Measurements from ENCODE around the gene ATOH1. TPM values are rescaled to one million over a fixed set of nuclear protein-coding genes. Genes with fewer than 3 reads are reported as not detected.

Gene ATOH1
- total RNA-seq, 1 experiment from 2014 or later: not detected

DNA sequence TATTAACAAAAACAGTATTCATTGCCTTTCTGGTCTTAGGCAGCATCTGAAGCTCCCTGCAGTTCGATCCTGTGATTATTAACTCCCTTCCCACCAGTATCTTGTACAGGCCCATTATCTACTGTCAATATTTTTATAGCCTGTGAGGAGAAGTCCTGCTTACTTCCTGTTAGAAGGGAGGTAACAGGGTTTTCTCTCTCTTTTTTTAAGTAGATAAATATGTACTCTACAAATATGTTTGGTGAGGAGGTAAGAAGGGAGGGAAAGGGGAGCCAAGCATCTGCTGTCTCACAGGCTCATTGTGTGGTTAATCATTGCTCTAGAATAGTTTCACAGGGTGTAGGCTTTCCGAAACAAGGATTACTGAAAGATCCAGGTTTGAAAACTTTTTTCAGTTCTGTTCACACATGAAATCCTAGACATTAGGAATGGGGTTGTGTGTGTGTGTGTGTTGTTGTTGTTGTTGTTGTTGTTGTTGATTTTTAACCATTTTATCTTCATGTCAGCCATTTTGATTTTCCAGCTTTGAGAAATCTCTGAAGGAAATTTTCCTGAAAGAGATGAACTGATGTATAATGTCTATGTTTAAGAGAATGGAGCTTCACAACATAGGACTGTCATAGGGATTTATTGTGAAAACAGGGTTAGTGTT lies 14.2 kb downstream of the ATOH1 start:
- intact Hi-C loops (cut with micrococcal nuclease): no loop called here
- TF ChIP-seq TCF7L2 (IDR thresholded peaks at IDR 0.05; ENCODE audit: borderline replicate concordance, extremely low read depth, insufficient read depth, insufficient read length) (no peak), RAD21 (IDR thresholded peaks at IDR 0.05; ENCODE audit: low read depth) (no peak), FOSL1 (IDR thresholded peaks at IDR 0.05; ENCODE audit: low read depth) (no peak), CBX3 (IDR thresholded peaks at IDR 0.05; ENCODE audit: low read depth) (no peak), JUND (IDR thresholded peaks at IDR 0.05) (no peak), POLR2AphosphoS5 (IDR thresholded peaks at IDR 0.05; ENCODE audit: low read depth, low read length) (no peak), ELF1 (IDR thresholded peaks at IDR 0.05; ENCODE audit: borderline replicate concordance, low read depth) (no peak), EZH2phosphoT487 (IDR thresholded peaks at IDR 0.05; ENCODE audit: borderline replicate concordance) (no peak), YY1 (IDR thresholded peaks at IDR 0.05; ENCODE audit: extremely low read depth, insufficient replicate concordance, low read depth, low read length) (no peak), SIN3A (IDR thresholded peaks at IDR 0.05; ENCODE audit: low read depth) (no peak), POLR2A (IDR thresholded peaks at IDR 0.05; ENCODE audit: borderline replicate concordance, extremely low read depth, insufficient read depth, insufficient read length) (no peak), ZFX (IDR thresholded peaks at IDR 0.05) (no peak), SP1 (IDR thresholded peaks at IDR 0.05; ENCODE audit: low read depth) (no peak), SRF (IDR thresholded peaks at IDR 0.05; ENCODE audit: low read depth) (no peak)
- TF ChIP-seq, protein P1, sequence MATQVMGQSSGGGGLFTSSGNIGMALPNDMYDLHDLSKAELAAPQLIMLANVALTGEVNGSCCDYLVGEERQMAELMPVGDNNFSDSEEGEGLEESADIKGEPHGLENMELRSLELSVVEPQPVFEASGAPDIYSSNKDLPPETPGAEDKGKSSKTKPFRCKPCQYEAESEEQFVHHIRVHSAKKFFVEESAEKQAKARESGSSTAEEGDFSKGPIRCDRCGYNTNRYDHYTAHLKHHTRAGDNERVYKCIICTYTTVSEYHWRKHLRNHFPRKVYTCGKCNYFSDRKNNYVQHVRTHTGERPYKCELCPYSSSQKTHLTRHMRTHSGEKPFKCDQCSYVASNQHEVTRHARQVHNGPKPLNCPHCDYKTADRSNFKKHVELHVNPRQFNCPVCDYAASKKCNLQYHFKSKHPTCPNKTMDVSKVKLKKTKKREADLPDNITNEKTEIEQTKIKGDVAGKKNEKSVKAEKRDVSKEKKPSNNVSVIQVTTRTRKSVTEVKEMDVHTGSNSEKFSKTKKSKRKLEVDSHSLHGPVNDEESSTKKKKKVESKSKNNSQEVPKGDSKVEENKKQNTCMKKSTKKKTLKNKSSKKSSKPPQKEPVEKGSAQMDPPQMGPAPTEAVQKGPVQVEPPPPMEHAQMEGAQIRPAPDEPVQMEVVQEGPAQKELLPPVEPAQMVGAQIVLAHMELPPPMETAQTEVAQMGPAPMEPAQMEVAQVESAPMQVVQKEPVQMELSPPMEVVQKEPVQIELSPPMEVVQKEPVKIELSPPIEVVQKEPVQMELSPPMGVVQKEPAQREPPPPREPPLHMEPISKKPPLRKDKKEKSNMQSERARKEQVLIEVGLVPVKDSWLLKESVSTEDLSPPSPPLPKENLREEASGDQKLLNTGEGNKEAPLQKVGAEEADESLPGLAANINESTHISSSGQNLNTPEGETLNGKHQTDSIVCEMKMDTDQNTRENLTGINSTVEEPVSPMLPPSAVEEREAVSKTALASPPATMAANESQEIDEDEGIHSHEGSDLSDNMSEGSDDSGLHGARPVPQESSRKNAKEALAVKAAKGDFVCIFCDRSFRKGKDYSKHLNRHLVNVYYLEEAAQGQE (IDR thresholded peaks at IDR 0.05; ENCODE audit: low read depth): no peak
- TF ChIP-seq, protein P2, sequence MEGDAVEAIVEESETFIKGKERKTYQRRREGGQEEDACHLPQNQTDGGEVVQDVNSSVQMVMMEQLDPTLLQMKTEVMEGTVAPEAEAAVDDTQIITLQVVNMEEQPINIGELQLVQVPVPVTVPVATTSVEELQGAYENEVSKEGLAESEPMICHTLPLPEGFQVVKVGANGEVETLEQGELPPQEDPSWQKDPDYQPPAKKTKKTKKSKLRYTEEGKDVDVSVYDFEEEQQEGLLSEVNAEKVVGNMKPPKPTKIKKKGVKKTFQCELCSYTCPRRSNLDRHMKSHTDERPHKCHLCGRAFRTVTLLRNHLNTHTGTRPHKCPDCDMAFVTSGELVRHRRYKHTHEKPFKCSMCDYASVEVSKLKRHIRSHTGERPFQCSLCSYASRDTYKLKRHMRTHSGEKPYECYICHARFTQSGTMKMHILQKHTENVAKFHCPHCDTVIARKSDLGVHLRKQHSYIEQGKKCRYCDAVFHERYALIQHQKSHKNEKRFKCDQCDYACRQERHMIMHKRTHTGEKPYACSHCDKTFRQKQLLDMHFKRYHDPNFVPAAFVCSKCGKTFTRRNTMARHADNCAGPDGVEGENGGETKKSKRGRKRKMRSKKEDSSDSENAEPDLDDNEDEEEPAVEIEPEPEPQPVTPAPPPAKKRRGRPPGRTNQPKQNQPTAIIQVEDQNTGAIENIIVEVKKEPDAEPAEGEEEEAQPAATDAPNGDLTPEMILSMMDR (IDR thresholded peaks at IDR 0.05 in 2 of 3, conservative IDR thresholded peaks at IDR 0.05 in 1 of 3; ENCODE audit: borderline replicate concordance in 1 of 3, insufficient read depth in 1 of 3, low read depth in 2 of 3, low read length in 2 of 3): no peak
- TF ChIP-seq, protein P3, sequence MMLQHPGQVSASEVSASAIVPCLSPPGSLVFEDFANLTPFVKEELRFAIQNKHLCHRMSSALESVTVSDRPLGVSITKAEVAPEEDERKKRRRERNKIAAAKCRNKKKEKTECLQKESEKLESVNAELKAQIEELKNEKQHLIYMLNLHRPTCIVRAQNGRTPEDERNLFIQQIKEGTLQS (IDR thresholded peaks at IDR 0.05): no peak
- Histone ChIP-seq H4K20me1 (ENCODE audit: insufficient read depth) (no peaks in the 10 kb centered on the region), H3K9ac (ENCODE audit: low read length) (no peak overlapping the region), H3K79me2 (ENCODE audit: insufficient read depth, low read length) (no peaks in the 10 kb centered on the region), H3K27me3 (ENCODE audit: insufficient read depth, low read length) (no peaks in the 10 kb centered on the region), H3K4me1 (ENCODE audit: control insufficient read depth in 1 of 2, insufficient read depth in 2 of 2, low read length in 2 of 2) (no peaks in the 10 kb centered on the region), H3K27ac (ENCODE audit: low read depth, low read length) (no peak overlapping the region), H3K4me3 (replicated peaks in 1 of 2; ENCODE audit: low read depth in 1 of 2, low read length in 2 of 2) (no peak overlapping the region), H3K4me2 (ENCODE audit: low read length) (no peak overlapping the region), H3K9me3 (ENCODE audit: control insufficient read depth in 1 of 2, insufficient read depth in 1 of 2, low read depth in 1 of 2, low read length in 2 of 2) (no peaks in the 10 kb centered on the region), H2AFZ (ENCODE audit: low read depth, low read length, poor library complexity, severe bottlenecking) (no peak overlapping the region), H3K36me3 (ENCODE audit: control insufficient read depth in 1 of 2, insufficient read depth in 2 of 2, low read length in 2 of 2) (no peaks in the 10 kb centered on the region), H3K9me2 (ENCODE audit: insufficient read depth) (no peaks in the 10 kb centered on the region; the same call in 1 of the 2 replicates)
- ChIA-PET CTCF (no interaction called here), POLR2A (no interaction called here), RAD21 (ENCODE audit: low non-redundant PET in 1 of 2, low total read pairs in 2 of 2, uncharacterized antibody in 2 of 2, unreplicated experiment in 2 of 2) (no interaction called here)
- BruUV-seq (replicated peaks): no TSS peak
- ATAC-seq (no peak), DNase-seq (ENCODE audit: low read depth, low spot score) (no peak)
